HG02623 (cell line): ENCODE measurements around the gene NCAPH2.
"Not testable (repeated sequence)": the region's sequence is repeated elsewhere in the genome, so short reads cannot be mapped to it uniquely, and the experiment has no call there.

Source experiments
- ATAC-seq: cut with Tn5 transposase; IDR thresholded peaks from one replicate; pipeline ENCODE4 v1.9.1; 2021; ENCODE audit warnings: moderate library complexity; ENCODE audit not compliant: unreplicated experiment

Gene NCAPH2

DNA sequence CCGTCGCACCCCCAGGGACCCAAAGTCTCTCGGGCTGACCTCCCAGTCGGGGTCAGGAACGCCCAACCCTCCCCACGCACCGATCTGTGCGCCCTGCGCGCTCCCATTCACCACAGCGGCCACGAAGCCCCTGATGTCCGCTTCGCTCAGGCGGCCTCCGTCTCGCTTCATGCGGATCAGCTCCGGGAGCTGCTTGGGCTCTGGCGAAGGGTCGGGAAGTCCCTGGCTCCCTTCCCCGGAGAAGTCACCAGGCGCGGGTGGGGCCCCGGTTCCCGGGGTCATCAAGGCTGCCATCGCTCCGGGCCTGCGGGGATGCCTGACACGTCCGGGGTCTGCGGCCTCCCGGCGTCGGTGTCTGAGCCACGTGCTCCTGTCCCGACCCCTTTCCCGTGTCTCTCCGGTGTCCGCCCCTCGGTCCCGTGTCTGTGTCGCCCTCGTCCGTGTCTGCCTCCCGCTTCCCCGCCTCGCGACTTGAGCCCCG is 21.4 kb downstream of the NCAPH2 start:
- ATAC-seq: no peak

GRCh38 chr22:50529897-50530579 is 22.0 kb downstream of the NCAPH2 start, which contains the start of gene TYMP:
Gene TYMP (minus strand): TSS chr22:50530012. CDS start chr22:50529709, 303 bp downstream.
- ATAC-seq: no peak

DNA sequence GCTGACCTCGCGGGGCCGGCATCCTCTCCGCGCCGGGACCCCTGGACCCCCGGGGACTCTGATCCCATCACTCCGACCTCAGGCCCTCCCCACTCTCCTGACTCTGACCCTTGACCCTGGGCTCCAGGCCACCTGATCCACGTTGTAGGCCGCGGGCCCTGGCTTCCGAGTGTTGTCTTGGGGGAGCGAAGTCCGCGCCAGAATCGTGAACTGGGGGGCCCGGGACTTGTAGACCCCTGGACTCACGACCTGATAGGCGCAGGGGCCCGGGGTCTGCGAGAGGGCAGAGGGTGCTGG is 22.5 kb downstream of the NCAPH2 start:
- no peak for ATAC-seq

DNA sequence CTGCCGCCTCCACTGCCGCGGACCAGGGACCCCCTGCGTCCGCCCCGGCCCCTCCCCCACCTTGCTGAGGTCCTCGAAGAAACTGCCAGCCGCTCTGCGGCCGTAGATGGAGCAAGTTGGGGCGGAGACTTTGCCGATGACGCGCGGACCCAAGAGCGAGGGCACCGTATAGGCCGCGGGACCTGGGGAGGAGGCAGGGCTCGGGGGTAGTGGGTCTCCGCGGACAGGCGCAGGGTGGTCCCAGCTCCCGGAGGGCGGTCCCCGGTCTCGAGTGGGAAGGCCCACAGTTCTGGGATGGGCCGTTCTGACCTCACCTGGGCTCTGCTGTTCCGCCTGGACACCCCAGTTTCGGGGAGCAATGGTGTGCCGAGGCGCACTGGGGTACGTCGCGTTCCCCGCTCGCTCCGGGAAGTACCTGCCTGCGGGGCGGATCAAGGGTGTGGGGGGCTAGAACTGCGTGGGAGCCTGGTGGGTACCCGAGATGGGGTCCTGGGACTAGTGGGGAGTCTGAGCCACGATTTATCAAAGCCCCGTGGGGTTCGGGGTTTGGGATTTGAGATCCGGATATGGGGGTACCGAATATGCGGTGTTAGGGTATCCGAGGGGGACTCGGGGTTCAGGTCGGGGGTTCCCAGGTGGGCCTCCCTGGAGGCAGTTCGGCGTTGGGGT is 23.0 kb downstream of the NCAPH2 start:
- no peak for ATAC-seq

DNA sequence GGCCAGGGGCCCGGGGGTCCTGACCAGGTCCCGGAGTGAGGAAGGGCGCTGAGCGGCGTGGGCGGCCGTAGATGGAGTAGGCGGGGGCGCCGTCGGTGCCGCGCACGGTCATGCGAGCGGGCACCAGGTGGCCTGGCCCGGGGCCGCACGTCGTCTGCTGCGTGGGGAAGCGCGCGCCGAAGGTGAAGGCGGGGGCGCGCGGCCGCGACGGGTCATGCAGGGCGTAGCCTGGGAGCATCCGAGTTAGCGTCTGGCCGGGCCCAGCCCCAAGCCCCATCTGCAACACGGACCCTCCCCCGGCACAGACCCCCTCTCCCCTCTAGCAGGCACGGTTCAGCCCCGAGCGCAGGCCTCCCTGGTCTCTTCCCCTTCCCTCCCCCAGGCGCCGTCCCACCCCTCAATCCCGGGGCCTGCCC is 23.5 kb downstream of the NCAPH2 start:
- ATAC-seq: peak; percentile 23

GRCh38 chr22:50531962-50532674 is 24.1 kb downstream of the NCAPH2 start:
- ATAC-seq: peak; percentile 3

GRCh38 chr22:50532824-50533796 is 25.1 kb downstream of the NCAPH2 start:
- no peak for ATAC-seq

DNA sequence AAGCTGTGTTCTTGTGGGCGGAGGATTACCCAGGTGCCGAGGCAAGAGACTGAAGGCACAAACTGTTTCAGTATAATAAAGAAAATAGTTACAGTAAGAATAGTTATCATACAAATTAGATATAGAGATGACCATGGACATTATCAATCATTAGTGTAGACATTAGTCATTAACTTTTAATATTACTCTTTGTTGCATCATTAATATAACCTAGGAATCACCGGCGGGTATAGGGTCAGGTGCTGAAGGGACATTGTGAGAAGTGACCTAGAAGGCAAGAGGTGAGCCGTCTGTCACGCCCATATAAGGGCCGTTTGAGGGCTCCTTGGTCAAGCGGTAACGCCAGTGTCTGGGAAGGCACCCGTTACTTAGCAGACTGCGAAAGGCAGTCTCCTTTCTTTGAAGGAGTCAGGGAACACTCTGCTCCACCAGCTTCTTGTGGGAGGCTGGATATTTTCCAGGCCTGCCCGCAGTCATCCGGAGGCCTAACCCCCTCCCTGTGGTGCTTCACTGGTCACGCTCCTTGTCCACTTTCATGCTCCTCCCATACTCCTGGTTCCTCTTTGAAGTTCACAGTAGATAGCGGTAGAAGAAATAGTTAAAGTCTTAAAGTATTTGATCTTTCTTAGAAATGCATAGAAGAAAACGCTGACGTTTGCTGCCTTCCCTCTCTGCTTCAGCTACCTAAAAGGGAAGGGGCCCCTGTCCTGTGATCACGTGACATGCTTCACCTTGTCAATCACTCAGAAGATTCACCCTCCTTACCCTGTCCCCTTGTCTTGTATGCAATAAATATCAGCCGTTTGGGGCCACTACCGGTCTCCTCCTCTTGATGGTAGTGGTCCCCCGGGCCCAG is 26.1 kb downstream of the NCAPH2 start:
- ATAC-seq: not testable (repeated sequence)

GRCh38 chr22:50535113-50535512 is 27.1 kb downstream of the NCAPH2 start:
- no peak for ATAC-seq

- no peak for ATAC-seq
These were observed 28.2 kb downstream of the NCAPH2 start for GRCh38 chr22:50536226-50536625.

- no peak for ATAC-seq
These were observed 29.7 kb downstream of the NCAPH2 start for GRCh38 chr22:50537765-50538164.

- no peak for ATAC-seq
These were observed 32.4 kb downstream of the NCAPH2 start for GRCh38 chr22:50540381-50540780.

- not testable (repeated sequence) for ATAC-seq
These were observed 33.6 kb downstream of the NCAPH2 start for GRCh38 chr22:50541667-50542026.

DNA sequence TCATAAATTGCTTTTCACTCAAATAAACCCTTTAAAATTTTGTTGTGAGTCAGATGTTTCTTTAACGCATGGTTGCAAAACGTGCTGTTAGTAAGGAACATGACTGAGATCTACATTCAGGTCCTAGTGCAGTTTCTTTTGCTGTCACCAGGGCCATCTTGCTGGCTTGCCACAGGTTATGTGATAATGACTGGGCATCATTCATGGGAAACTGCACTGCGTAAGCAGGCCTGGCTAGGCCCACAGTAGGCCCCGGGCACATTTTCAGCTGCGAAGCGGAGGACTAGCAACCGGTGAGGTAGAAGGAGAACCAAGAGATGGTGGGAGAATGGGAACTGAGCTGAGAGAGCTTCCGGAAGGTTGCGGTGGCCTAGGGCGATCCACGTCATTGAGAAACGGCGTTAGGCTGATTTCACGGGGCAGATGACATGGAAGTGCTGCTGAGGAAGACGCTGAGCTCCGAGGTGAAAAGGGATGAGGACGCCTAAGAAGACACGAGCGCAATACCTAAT is 34.4 kb downstream of the NCAPH2 start:
- ATAC-seq: no peak

DNA sequence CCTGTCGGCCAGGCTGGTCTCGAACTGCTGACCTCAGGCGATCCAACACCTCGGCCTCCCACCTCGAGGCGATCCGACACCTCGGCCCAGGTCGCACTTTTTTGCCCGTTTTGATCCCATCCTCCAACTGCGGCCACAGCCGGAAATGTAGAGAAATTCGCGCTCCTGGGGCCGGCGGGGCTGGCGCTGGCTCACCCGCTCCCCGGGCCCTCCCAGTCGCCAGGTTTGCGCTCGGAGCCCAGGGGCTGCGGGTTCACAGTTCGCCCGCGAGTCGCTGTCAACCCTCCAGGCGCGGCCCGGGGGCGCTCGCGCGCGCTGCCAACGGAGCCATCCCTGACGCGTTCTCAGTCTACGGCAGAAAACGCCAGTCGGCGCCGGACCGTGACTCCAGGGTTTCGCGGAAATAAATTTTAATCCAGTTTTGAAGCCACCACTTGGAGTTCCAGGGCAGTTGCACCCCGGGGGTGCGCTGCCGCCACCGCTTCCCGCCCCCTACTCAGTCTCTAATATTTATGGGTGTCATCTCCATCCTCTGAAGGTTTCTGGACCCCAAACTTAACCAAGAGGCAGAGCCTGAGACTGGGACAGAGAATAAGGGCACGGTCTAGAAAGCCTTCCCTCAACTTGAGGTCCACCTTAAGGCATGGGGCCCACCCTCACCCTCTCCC is 36.2 kb downstream of the NCAPH2 start:
- ATAC-seq: no peak

DNA sequence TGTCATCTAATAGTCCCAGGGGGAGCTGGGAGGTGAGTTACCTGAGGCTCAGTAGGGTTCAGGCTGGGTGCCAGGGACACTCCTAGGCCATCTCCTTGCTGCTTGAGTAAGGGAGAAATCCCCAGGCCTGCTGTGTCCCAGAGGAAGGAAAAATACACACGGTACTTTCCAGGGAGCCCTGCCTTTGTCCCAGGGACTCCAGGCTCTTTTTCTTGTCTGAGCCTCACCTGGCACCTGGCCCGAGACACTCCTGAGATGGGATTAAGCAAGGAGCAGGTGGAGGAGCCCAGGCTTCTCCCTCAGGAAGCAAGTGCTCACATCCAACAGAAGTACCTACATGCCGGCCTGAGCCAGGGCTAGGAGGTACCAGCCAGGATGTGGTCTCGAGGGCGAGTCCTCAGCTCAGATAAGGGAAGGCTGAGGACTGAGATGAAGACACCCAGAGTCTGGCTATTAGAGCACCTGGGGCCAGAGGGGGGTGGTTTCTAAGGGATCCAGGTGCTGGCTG is 36.8 kb downstream of the NCAPH2 start:
- ATAC-seq: no peak

DNA sequence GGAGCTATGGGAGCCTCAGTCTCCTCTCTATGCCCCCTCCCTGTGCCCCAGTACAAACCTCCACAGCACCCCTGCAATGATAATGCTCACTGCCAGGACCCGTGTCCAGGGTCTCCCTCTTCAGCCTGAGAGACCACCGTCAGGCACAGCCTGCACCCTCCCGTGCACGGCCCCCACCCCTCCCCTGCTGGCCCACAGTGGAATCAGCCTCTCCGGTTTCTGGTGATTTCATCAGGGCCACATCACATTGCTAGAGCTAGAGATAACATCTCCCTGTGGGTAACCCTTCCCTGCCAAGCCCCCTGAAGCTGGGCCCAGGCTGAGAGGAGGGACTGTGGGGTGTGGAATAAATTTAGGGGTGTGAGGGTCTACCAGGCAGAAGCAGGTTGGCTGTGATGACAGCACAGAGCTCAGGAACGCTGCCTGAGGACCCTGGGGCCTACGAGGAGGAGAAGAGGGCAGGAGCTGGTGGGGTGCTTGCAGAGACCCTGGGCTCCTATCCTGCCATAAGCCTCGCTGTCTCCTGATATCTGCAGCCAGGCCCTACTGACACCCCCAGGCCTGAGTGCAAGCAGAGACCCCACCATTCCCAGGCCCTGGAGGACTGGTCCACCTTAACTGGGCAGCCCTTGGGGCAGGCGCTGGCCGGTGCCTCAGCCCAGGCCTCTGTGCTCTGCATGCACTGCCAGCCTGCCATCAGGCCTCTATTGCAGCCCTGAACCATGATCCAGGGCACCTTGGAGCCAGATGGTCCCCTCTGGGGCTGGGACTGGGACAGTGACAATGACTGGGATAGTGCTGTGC is 37.7 kb downstream of the NCAPH2 start, which contains the start of gene KLHDC7B:
Gene KLHDC7B (plus strand): TSS at position 378 of the 804 bp plus-strand sequence. CDS start 345 bp downstream, at position 723.
- ATAC-seq: no peak
